Measurements from ENCODE around the gene TSPEAR.
A peak's percentile ranks its signal among the peaks of the same experiment; 100 is the strongest.
"Not testable (repeated sequence)": the region's sequence is repeated elsewhere in the genome, so short reads cannot be mapped to it uniquely, and the experiment has no call there.

The TSPEAR gene

GRCh38 chr21:44646366-44647221 is 64.8 kb downstream of the TSPEAR start, which contains the start of gene KRTAP10-11:
Gene KRTAP10-11, plus strand, starts transcription at chr21:44646414. Its CDS starts 45 bp downstream, at chr21:44646459.
- H3K4me3 ChIP-seq (ENCODE audit: low read depth, low read length); H3K9me3 ChIP-seq (ENCODE audit: control insufficient read depth, insufficient read depth, low read length); H3K9ac ChIP-seq (ENCODE audit: low read depth, low read length); H3K27me3 ChIP-seq (ENCODE audit: control insufficient read depth, insufficient read depth, low read length); H3K4me1 ChIP-seq (ENCODE audit: control insufficient read depth, insufficient read depth, low read length); H3K36me3 ChIP-seq (ENCODE audit: control insufficient read depth, insufficient read depth, low read length): not testable (repeated sequence)
- peak within 1 kb of the TSS; percentile 2 for H3K27ac ChIP-seq (ENCODE audit: low read depth, low read length)

- H3K27ac ChIP-seq (ENCODE audit: low read depth, low read length) = no peak overlapping the region
These were observed 66.5 kb downstream of the TSPEAR start for GRCh38 chr21:44644878-44645277.

DNA sequence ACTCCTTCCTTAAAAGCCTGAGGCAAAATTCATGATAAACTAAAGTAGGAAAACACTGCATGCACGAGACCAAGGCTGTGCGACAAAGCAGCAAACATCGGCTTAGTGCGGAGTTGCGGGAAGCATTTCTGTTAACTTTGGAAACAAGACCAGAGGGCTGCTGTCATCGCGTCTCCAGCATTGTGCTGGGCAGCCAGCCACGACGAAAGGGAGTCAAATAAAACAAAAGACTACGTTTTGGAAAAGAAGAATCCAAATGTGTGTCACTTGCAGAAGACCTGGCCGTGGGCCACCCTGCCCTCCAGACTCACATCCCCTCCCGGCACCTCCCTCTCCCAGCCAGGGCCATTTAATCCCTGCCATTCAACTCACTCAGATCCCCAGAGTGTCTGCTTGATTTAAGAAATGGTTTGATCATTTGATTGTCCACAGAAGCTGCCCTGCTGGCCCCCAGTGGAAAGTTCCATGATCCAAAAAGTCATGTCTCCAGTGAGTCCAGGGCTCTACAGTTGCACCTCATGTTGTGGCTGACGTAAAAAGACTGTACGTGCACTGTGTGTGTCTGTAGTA is 67.5 kb downstream of the TSPEAR start:
- no peaks in the 10 kb centered on the region for H3K9me3 ChIP-seq (ENCODE audit: control insufficient read depth, insufficient read depth, low read length)

More at GRCh38 chr21:44644878-44645277, 66.5 kb downstream of the TSPEAR start:
- no peaks in the 10 kb centered on the region for H3K27me3 ChIP-seq (ENCODE audit: control insufficient read depth, insufficient read depth, low read length)
- H3K4me1 ChIP-seq (ENCODE audit: control insufficient read depth, insufficient read depth, low read length) = no peaks in the 10 kb centered on the region; the same call in 1 of the 2 replicates
- H3K4me3 ChIP-seq (ENCODE audit: low read depth, low read length) = no peak overlapping the region
- H3K9me3 ChIP-seq (ENCODE audit: control insufficient read depth, insufficient read depth, low read length) = no peaks in the 10 kb centered on the region
- H3K36me3 ChIP-seq (ENCODE audit: control insufficient read depth, insufficient read depth, low read length) = no peaks in the 10 kb centered on the region
- no peak overlapping the region for H3K9ac ChIP-seq (ENCODE audit: low read depth, low read length)

DNA sequence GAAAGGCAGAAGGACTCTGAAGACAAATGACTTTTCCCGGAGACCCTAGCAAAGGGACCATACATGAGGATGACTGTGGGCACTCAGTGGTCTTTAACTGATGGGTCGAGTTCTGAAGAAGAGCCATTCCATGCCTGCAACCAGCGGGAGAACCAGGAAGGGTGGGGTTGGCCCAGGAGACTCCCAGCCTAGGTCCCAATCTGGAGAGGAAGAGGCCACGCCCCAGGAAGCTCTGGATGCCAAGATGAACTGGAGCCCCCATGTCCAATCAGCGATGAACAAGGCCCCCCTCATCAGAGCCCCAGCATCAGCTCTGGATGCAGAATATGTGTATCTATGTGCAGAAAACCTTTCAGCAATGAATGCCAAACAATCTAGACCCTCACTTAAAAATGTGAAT is 70.6 kb downstream of the TSPEAR start:
- no peaks in the 10 kb centered on the region for H3K4me1 ChIP-seq (ENCODE audit: control insufficient read depth, insufficient read depth, low read length)
- no peak overlapping the region for H3K4me3 ChIP-seq (ENCODE audit: low read depth, low read length)
- no peaks in the 10 kb centered on the region for H3K9me3 ChIP-seq (ENCODE audit: control insufficient read depth, insufficient read depth, low read length)
- H3K9ac ChIP-seq (ENCODE audit: low read depth, low read length) = no peak overlapping the region
- no peaks in the 10 kb centered on the region for H3K27me3 ChIP-seq (ENCODE audit: control insufficient read depth, insufficient read depth, low read length)
- H3K27ac ChIP-seq (ENCODE audit: low read depth, low read length) = no peak overlapping the region
- no peaks in the 10 kb centered on the region for H3K36me3 ChIP-seq (ENCODE audit: control insufficient read depth, insufficient read depth, low read length)

More for the DNA sequence above, 67.5 kb downstream of the TSPEAR start:
- no peak overlapping the region for H3K4me3 ChIP-seq (ENCODE audit: low read depth, low read length)
- H3K9ac ChIP-seq (ENCODE audit: low read depth, low read length) = no peak overlapping the region
- H3K27me3 ChIP-seq (ENCODE audit: control insufficient read depth, insufficient read depth, low read length) = no peaks in the 10 kb centered on the region
- H3K36me3 ChIP-seq (ENCODE audit: control insufficient read depth, insufficient read depth, low read length) = no peaks in the 10 kb centered on the region
- H3K4me1 ChIP-seq (ENCODE audit: control insufficient read depth, insufficient read depth, low read length) = no peaks in the 10 kb centered on the region; the same call in 1 of the 2 replicates
- no peak overlapping the region for H3K27ac ChIP-seq (ENCODE audit: low read depth, low read length)

DNA sequence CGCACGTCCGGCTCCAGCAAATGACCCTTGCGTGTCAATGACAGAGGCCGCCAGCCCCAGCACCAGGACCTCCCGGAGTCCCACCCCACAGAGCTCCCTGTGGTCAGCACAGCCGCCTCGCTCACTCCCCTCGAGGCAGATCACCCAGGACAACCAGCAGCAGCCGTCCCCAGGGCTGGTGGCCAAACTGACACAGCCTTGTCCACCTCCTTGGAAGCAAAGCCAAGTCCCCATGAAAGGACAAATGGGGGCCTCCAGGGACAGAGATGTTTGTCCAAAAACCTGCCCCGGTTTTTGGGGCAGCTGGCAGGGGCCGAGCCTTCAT is 72.1 kb downstream of the TSPEAR start:
- Histone ChIP-seq H3K9ac (ENCODE audit: low read depth, low read length) (no peak overlapping the region), H3K4me3 (ENCODE audit: low read depth, low read length) (no peak overlapping the region), H3K27me3 (ENCODE audit: control insufficient read depth, insufficient read depth, low read length) (no peaks in the 10 kb centered on the region), H3K4me1 (ENCODE audit: control insufficient read depth, insufficient read depth, low read length) (no peaks in the 10 kb centered on the region), H3K36me3 (ENCODE audit: control insufficient read depth, insufficient read depth, low read length) (no peaks in the 10 kb centered on the region), H3K27ac (ENCODE audit: low read depth, low read length) (no peak overlapping the region), H3K9me3 (ENCODE audit: control insufficient read depth, insufficient read depth, low read length) (no peaks in the 10 kb centered on the region)

DNA sequence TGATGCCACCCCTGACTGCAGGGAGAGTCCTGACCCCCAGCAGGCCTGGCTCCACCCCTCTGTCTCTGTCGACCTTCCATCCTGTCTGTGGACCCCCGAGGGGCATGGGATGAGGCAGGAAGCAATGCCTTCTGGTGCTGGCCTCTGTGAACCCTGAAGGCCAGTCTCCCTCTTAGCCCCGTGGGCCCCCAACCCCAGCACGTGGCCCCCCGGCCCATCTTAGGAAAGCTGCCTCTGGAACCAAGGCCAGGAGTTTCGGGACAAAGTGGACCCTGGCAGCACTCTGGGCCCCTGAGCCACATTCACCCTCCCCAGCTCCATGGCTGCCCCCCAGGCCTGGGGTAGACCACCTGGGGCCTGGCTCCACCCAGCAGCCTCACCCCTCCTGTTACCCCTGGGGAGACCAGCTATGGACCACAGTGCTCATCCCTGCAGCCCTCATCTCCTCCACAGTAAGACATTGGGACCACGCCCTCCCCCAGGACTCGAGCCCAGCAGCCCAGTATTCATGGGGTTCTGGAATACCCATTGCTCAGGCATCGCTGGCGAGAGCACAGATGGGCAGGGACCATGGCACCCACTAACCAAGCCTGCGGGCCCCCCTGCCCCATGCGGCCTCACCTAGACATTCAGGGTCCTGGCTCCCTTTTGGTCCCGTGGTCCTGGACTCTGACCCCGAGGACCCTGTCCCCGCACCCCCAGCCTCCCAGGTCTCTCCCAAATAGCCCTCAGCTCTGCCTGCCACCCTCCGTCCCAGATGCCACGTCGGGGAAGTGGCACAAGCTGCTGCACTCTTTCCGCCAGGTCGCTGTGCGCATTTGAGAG is 72.7 kb downstream of the TSPEAR start:
- not testable (repeated sequence) for H3K27ac ChIP-seq (ENCODE audit: low read depth, low read length); H3K9ac ChIP-seq (ENCODE audit: low read depth, low read length); H3K36me3 ChIP-seq (ENCODE audit: control insufficient read depth, insufficient read depth, low read length); H3K4me1 ChIP-seq (ENCODE audit: control insufficient read depth, insufficient read depth, low read length); H3K4me3 ChIP-seq (ENCODE audit: low read depth, low read length); H3K9me3 ChIP-seq (ENCODE audit: control insufficient read depth, insufficient read depth, low read length); H3K27me3 ChIP-seq (ENCODE audit: control insufficient read depth, insufficient read depth, low read length)

GRCh38 chr21:44637851-44638348 is 73.5 kb downstream of the TSPEAR start:
- not testable (repeated sequence) for H3K9ac ChIP-seq (ENCODE audit: low read depth, low read length); H3K9me3 ChIP-seq (ENCODE audit: control insufficient read depth, insufficient read depth, low read length); H3K27me3 ChIP-seq (ENCODE audit: control insufficient read depth, insufficient read depth, low read length); H3K27ac ChIP-seq (ENCODE audit: low read depth, low read length); H3K4me3 ChIP-seq (ENCODE audit: low read depth, low read length); H3K36me3 ChIP-seq (ENCODE audit: control insufficient read depth, insufficient read depth, low read length); H3K4me1 ChIP-seq (ENCODE audit: control insufficient read depth, insufficient read depth, low read length)

DNA sequence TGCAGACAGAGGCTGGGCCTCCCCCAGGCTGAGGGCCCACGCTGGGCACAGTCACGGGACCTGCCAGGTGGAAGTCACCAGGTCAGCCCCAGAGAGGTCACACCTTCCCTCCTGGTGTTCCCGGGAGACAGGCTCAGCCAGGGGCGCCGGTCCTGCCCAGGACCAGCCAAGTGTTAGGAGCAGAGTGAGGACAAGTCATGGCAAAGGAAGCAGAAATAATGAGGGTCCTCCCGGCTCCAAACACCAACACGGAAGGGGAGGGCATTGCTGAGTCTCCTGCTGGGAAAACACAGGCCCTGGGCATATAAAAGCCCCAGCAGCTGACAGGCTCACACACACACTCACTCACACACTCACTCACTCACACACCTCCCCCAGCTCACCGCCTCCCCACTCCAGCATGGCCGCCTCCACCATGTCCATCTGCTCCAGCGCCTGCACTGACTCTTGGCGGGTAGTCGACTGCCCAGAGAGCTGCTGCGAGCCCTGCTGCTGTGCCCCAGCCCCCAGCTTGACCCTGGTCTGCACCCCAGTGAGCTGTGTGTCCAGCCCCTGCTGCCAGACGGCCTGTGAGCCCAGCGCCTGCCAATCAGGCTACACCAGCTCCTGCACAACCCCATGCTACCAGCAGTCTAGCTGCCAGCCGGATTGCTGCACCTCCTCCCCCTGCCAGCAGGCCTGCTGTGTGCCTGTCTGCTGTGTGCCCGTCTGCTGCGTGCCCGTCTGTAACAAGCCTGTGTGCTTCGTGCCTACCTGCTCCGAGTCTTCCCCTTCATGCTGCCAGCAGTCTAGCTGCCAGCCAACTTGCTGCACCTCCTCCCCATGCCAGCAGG is 74.1 kb downstream of the TSPEAR start, which contains the start of gene KRTAP10-10:
Gene KRTAP10-10 (plus strand): TSS at position 339 of the 833 bp plus-strand sequence. CDS start 62 bp downstream, at position 401.
- Histone ChIP-seq H3K9ac (ENCODE audit: low read depth, low read length) (no peak within 1 kb of the TSS), H3K4me1 (ENCODE audit: control insufficient read depth, insufficient read depth, low read length) (no peaks in the 10 kb centered on the region), H3K36me3 (ENCODE audit: control insufficient read depth, insufficient read depth, low read length) (no peaks in the 10 kb centered on the region), H3K4me3 (ENCODE audit: low read depth, low read length) (no peak within 1 kb of the TSS), H3K27ac (ENCODE audit: low read depth, low read length) (no peak within 1 kb of the TSS), H3K27me3 (ENCODE audit: control insufficient read depth, insufficient read depth, low read length) (no peaks in the 10 kb centered on the region), H3K9me3 (ENCODE audit: control insufficient read depth, insufficient read depth, low read length) (no peaks in the 10 kb centered on the region)

DNA sequence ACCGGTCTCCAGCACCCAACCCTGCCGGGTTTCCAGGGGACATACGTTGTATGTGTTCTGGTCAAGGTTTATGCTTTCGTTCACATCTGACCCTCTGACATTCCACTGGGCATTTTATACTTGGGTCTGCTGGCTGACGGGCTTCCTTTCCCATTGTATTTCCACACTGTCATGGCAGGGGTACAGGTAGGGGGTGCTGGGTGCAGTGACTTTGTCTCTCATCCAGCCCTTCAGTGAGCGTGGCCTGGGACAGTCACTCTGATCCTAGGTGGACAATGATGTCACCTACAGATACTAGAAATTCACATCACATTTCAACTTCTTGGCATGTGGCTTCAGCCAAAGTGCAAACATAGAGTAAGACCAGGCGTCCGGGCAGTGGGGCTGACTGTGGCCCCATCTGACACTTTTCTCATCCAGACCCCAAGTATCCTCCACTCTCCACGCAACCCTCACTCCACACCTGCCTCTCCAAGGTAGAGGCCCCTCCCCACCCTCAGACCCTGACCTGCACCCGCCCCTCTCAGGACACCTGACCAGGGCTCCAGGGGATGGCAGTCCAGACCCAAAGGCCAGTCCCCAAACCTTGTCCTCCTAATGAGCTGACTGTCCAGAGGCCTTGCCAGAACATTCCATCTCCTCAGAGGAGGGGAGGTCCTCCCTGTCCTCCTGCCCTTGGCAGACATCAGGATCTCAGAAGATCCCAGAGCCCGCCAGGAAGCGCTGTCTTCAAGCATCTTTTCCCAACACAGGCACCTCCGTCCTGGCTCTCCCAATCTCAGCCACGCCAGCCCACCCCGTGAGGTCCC is 75.0 kb downstream of the TSPEAR start:
- Histone ChIP-seq H3K4me3 (ENCODE audit: low read depth, low read length) (no peak overlapping the region), H3K9ac (ENCODE audit: low read depth, low read length) (no peak overlapping the region), H3K27me3 (ENCODE audit: control insufficient read depth, insufficient read depth, low read length) (no peaks in the 10 kb centered on the region), H3K4me1 (ENCODE audit: control insufficient read depth, insufficient read depth, low read length) (no peaks in the 10 kb centered on the region), H3K36me3 (ENCODE audit: control insufficient read depth, insufficient read depth, low read length) (no peaks in the 10 kb centered on the region), H3K27ac (ENCODE audit: low read depth, low read length) (no peak overlapping the region), H3K9me3 (ENCODE audit: control insufficient read depth, insufficient read depth, low read length) (no peaks in the 10 kb centered on the region)

GRCh38 chr21:44632067-44632466 is 79.3 kb downstream of the TSPEAR start:
- H3K9me3 ChIP-seq (ENCODE audit: control insufficient read depth, insufficient read depth, low read length) = no peaks in the 10 kb centered on the region
- no peak overlapping the region for H3K9ac ChIP-seq (ENCODE audit: low read depth, low read length)
- no peak overlapping the region for H3K27ac ChIP-seq (ENCODE audit: low read depth, low read length)
- H3K27me3 ChIP-seq (ENCODE audit: control insufficient read depth, insufficient read depth, low read length) = no peaks in the 10 kb centered on the region
- H3K4me3 ChIP-seq (ENCODE audit: low read depth, low read length) = no peak overlapping the region
- no peaks in the 10 kb centered on the region for H3K4me1 ChIP-seq (ENCODE audit: control insufficient read depth, insufficient read depth, low read length)
- H3K36me3 ChIP-seq (ENCODE audit: control insufficient read depth, insufficient read depth, low read length) = no peaks in the 10 kb centered on the region

Data from HUES48 (cell line).